Colonic mucosa (tissue), 4 donors: ENCODE measurements around the gene BRCA1. TPM values are rescaled to one million over a fixed set of nuclear protein-coding genes. Genes with fewer than 3 reads are reported as not detected.

Experiments used
- DNase-seq: peaks from one replicate; pipeline ENCODE4 v3.0.0-alpha.2; 2020
- H3K27ac ChIP-seq: fragments of 200-600 bp; one replicate; pipeline ENCODE4 v1.8.0; 2021
- H3K27me3 ChIP-seq: fragments of 200-600 bp; one replicate; pipeline ENCODE4 v1.8.0; 2021
- H3K36me3 ChIP-seq: fragments of 200-600 bp; one replicate; pipeline ENCODE4 v1.8.0; 2021
- H3K4me1 ChIP-seq: fragments of 200-600 bp; one replicate; pipeline ENCODE4 v1.8.0; 2021; ENCODE audit warnings: mild to moderate bottlenecking
- H3K4me3 ChIP-seq: fragments of 200-600 bp; one replicate; pipeline ENCODE4 v1.8.0; 2021
- H3K9ac ChIP-seq, 2 donors: one replicate each; pipeline ENCODE4 v1.7.0; 2013; ENCODE audit warnings: control low read depth in 2 of 2, low read depth in 2 of 2, low read length in 2 of 2
- H3K9me3 ChIP-seq: fragments of 200-600 bp; one replicate; pipeline ENCODE4 v1.8.0; 2021
- CTCF ChIP-seq: fragments of 200-600 bp; IDR thresholded peaks from one replicate; pipeline ENCODE4 v1.8.0; 2022; ENCODE audit warnings: antibody characterized with exemption, mild to moderate bottlenecking
- intact Hi-C: fragments of 100-400 bp; cut with DNase I; formaldehyde crosslinking; loops from one replicate; pipeline ENCODE4 v1.14.1; 2022
- total RNA-seq, 2 donors: library from RNA; stranded (reverse); fragmentation: NEBNext Ultra II Directional in 1 of 2; extraction: Animal tissue kit (Norgen Biotek cat#: 25700) in 1 of 2; gene quantifications; one replicate each; pipeline ENCODE4 v1.2.1, GENCODE V29; 2021
- donor health status: healthy.
- donor health status: DM: no; HTN: no; CAD: no.
- donor health status: DM: no; HTN: no; CAD: no.

The BRCA1 gene
- total RNA-seq, 2 donors from 2014 or later: 9.5 to 44.1 TPM

- no peak for TF ChIP-seq CTCF
- Histone ChIP-seq H3K36me3 (no peaks in the 10 kb centered on the region), H3K9me3 (no peaks in the 10 kb centered on the region), H3K9ac (no peak overlapping the region), H3K4me3 (no peak overlapping the region), H3K27ac (no peak overlapping the region), H3K4me1 (no peaks in the 10 kb centered on the region), H3K27me3 (no peaks in the 10 kb centered on the region)
- intact Hi-C loops: loop anchor here (10.0 kb wide), 1 partner anchor 61 kb away; no protein-coding TSS in a partner anchor
- DNase-seq: no peak
These were observed 81.1 kb downstream of the BRCA1 start for GRCh38 chr17:43044024-43044423.

GRCh38 chr17:43043307-43043706 is 81.9 kb downstream of the BRCA1 start:
- TF ChIP-seq CTCF: no peak

GRCh38 chr17:43042025-43042628 is 83.0 kb downstream of the BRCA1 start:
- Histone ChIP-seq H3K4me3 (no peak overlapping the region), H3K27me3 (no peaks in the 10 kb centered on the region), H3K9ac (no peak overlapping the region), H3K4me1 (no peaks in the 10 kb centered on the region), H3K27ac (no peak overlapping the region), H3K36me3 (no peaks in the 10 kb centered on the region), H3K9me3 (no peaks in the 10 kb centered on the region)
- TF ChIP-seq CTCF: no peak
- DNase-seq: no peak
- intact Hi-C loops: loop anchor here (10.0 kb wide), 1 partner anchor 63 kb away; no protein-coding TSS in a partner anchor

More at GRCh38 chr17:43043307-43043706, 81.9 kb downstream of the BRCA1 start:
- H3K9me3 ChIP-seq: no peaks in the 10 kb centered on the region
- intact Hi-C loops: loop anchor here (10.0 kb wide), 1 partner anchor 61 kb away; no protein-coding TSS in a partner anchor
- no peaks in the 10 kb centered on the region for H3K4me1 ChIP-seq
- H3K36me3 ChIP-seq: no peaks in the 10 kb centered on the region
- no peak overlapping the region for H3K9ac ChIP-seq
- H3K27me3 ChIP-seq: no peaks in the 10 kb centered on the region
- H3K27ac ChIP-seq: no peak overlapping the region
- no peak for DNase-seq
- H3K4me3 ChIP-seq: no peak overlapping the region

- no peaks in the 10 kb centered on the region for H3K9me3 ChIP-seq
- intact Hi-C loops: loop anchor here (10.0 kb wide), 1 partner anchor 64 kb away; no protein-coding TSS in a partner anchor
- no peaks in the 10 kb centered on the region for H3K27me3 ChIP-seq
- H3K27ac ChIP-seq: no peak overlapping the region
- DNase-seq: no peak
- H3K9ac ChIP-seq: no peak overlapping the region
- H3K36me3 ChIP-seq: no peaks in the 10 kb centered on the region
- no peaks in the 10 kb centered on the region for H3K4me1 ChIP-seq
- TF ChIP-seq CTCF: no peak
- no peak overlapping the region for H3K4me3 ChIP-seq
These were observed 84.5 kb downstream of the BRCA1 start for GRCh38 chr17:43040655-43041054.

GRCh38 chr17:43039646-43040045 is 85.5 kb downstream of the BRCA1 start:
- Histone ChIP-seq H3K27ac (no peak overlapping the region), H3K4me1 (no peaks in the 10 kb centered on the region), H3K27me3 (no peaks in the 10 kb centered on the region), H3K36me3 (no peaks in the 10 kb centered on the region), H3K9ac (no peak overlapping the region), H3K4me3 (no peak overlapping the region), H3K9me3 (no peaks in the 10 kb centered on the region)
- TF ChIP-seq CTCF: no peak
- intact Hi-C loops: loop anchor here (10.0 kb wide), 1 partner anchor 65 kb away; no protein-coding TSS in a partner anchor
- no peak for DNase-seq
